GM19099 (cell line): ENCODE measurements around the gene BDNF.

Experiments
- POLR2A ChIP-seq: IDR thresholded peaks from 3 replicates; pipeline ENCODE4 v1.6.1; 2011; ENCODE audit warnings: low read depth; ENCODE audit not compliant: insufficient read length; ENCODE audit errors: extremely low read depth

Gene BDNF

DNA sequence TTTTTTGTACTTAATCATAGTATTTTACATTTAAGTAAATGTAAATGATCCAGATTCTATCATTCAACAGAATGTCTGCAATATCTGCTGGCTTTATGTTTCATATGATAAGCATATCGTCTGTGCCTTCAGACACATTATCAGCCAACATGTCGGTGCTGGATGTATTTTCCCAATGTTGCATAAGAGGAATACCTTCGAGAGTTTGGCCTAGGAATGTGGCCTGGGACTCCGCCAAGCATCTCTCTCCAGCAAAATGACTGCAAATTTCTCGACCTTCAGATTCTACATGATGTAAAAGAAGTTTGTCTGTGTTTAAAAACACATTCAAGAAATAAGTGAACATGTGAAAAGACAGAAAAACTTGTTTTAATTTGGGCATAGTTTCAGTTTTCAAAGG is 6.9 kb downstream of the BDNF start:
- no peak for TF ChIP-seq POLR2A

DNA sequence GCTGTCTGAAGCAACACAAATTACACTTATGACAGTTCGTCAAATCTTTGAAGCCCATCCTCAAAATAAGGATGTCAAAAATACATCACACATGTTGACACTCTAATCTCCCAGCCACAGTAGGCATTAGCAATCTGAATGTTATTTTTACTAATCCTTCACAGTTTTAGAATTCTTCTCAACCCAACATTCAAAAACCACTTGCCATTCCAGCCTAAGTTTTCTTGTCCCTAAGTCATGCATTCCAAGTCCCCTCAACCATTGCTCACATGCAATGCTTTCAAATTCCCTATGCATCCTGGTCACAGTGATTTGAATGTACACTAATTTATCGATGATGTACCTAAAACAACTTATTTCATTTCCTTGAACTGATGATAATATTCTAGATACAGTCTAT is 7.5 kb downstream of the BDNF start:
- TF ChIP-seq POLR2A = no peak

- TF ChIP-seq POLR2A = no peak
Observed at GRCh38 chr11:27688076-27688475, 12.2 kb downstream of the BDNF start.

- no peak for TF ChIP-seq POLR2A
Observed at GRCh38 chr11:27681664-27682063, 18.6 kb downstream of the BDNF start.

- no peak for TF ChIP-seq POLR2A
Observed at GRCh38 chr11:27679136-27680015, 20.9 kb downstream of the BDNF start.

GRCh38 chr11:27678242-27678641 is 22.0 kb downstream of the BDNF start:
- TF ChIP-seq POLR2A = no peak

DNA sequence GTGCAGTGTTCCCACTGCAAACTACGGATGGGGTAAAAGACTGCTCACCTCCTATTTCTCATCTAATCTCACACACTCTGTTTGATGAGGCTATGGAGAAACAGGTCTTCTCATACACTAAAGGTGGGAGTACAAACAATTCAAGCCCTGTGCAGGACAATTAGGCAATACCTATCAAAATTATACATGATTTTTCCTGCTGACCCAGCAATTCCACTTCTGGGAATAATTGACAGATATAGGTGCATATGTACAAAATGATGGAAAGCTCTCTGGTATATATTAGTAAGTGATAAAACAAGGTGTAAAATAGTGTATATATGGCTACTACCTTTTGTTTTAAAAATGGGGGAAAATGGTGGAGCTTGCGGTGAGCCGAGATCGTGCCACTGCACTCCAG is 23.1 kb downstream of the BDNF start:
- no peak for TF ChIP-seq POLR2A

DNA sequence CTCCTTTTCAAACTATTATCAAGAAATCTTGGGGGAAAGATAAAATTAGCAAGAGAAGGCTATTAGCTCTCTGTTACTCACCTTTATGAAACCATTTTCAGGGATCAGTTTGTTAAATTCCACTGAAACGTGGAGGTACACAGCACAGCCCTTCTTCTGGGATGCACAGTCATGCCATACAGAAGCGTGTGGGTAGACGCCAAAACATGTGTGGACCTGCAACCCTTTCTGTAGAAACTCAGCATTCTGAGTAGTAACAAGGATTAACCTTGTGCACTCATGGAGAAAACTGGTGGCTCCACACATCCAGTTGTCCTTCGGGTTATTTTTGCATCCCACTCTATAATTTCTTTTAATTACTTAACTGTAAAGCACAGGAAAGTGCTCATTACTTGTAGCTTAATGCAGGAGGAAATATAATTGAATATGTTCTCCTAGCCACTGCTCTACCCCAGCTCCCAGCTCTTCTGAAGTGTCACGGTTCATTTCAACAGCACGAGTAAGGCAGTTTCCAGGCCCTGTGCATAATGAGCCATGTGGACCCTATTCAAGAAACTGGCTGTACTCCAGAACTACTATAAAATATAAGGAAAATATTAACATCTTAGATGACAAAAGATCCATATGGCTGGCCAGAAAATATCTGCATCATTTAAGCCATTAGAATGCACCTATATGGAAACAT is 26.1 kb downstream of the BDNF start:
- TF ChIP-seq POLR2A = no peak

- TF ChIP-seq POLR2A = no peak
Observed at GRCh38 chr11:27672836-27673464, 27.3 kb downstream of the BDNF start.

- no peak for TF ChIP-seq POLR2A
Observed at GRCh38 chr11:27663326-27663725, 36.9 kb downstream of the BDNF start.

DNA sequence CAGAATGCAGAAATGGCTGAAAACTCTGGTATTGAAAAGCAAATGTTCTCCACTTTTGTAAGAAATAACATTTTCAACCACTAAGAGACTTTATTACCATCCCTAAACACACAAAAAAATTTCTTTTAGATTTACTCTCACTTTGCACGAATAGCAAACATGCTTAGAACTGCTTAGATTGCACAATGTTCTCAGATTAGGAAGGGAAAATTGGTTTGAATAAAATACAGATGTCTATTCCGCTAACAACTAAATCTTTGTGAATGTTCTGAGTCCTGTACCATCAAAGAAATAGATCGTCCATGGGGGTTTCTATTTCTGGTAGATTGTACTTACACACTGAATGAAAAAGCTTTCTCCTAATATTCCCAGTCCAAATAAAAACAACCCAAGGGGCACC is 40.1 kb downstream of the BDNF start:
- TF ChIP-seq POLR2A = no peak

- no peak for TF ChIP-seq POLR2A
Observed at GRCh38 chr11:27658535-27659236, 41.6 kb downstream of the BDNF start.

- TF ChIP-seq POLR2A = no peak
Observed at GRCh38 chr11:27656806-27657483, 43.3 kb downstream of the BDNF start.

DNA sequence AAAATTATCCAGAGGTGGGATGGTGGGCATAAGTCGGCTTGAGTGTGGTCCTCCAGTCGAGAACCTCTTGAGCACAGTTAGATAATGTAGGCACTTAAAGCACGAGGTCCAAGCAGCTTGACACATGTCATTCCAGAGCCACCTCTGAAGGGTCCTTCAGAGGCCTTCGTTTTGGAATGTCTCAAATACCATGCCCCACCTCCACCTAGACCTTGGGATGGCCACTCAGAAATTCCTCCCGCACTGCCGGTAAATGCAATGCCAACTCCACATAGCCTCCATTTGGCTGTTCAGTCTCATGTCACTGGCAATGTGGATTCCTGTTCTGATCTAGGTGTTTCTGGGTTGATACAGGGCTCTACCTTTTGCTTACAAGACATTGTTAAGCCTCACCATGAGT is 43.9 kb downstream of the BDNF start:
- TF ChIP-seq POLR2A = no peak
